ENCODE results near the gene COP1.

DNA sequence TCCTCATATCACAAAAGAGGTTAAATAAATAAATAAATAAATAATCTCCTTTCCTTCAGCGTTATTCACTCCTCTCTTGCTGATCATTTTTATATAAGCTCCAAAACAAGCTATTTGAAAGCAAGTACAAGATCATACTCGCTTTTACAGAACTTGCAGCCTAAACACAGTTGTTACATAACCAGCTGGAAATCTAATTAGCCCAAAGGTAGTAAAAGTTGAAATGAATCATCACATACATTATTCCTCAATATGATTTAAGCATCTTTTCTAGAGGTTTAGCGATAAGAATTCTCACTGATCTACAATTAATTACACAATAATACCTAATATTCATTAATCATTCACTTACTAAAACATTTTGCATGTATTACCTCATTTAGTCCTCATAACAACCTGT, 160.2 kb downstream of the COP1 start:
- TF ChIP-seq, protein P1, sequence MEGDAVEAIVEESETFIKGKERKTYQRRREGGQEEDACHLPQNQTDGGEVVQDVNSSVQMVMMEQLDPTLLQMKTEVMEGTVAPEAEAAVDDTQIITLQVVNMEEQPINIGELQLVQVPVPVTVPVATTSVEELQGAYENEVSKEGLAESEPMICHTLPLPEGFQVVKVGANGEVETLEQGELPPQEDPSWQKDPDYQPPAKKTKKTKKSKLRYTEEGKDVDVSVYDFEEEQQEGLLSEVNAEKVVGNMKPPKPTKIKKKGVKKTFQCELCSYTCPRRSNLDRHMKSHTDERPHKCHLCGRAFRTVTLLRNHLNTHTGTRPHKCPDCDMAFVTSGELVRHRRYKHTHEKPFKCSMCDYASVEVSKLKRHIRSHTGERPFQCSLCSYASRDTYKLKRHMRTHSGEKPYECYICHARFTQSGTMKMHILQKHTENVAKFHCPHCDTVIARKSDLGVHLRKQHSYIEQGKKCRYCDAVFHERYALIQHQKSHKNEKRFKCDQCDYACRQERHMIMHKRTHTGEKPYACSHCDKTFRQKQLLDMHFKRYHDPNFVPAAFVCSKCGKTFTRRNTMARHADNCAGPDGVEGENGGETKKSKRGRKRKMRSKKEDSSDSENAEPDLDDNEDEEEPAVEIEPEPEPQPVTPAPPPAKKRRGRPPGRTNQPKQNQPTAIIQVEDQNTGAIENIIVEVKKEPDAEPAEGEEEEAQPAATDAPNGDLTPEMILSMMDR (IDR thresholded peaks at IDR 0.05): no peak
- TF ChIP-seq POLR2A (IDR thresholded peaks at IDR 0.05): no peak

All from esophagus squamous epithelium (tissue), 4 donors.